GM06990 (cell line): ENCODE measurements around the gene NAA38.
"Not testable (repeated sequence)": the region's sequence is repeated elsewhere in the genome, so short reads cannot be mapped to it uniquely, and the experiment has no call there.

Source experiments
- DNase-seq: peaks from one replicate; pipeline ENCODE4 v3.0.0-alpha.2; 2011; ENCODE audit not compliant: insufficient read length; ENCODE audit errors: extremely low read depth
- H3K27me3 ChIP-seq: replicated peaks from 2 replicates; pipeline ENCODE4 v1.6.0; 2011; ENCODE audit warnings: low read length; ENCODE audit not compliant: control insufficient read depth, insufficient read depth
- H3K36me3 ChIP-seq: 2 replicates; pipeline ENCODE4 v1.5.1; 2011; ENCODE audit warnings: low read length; ENCODE audit not compliant: control insufficient read depth, insufficient read depth
- H3K4me3 ChIP-seq: replicated peaks from 2 replicates; pipeline ENCODE4 v1.5.1; 2011; ENCODE audit warnings: low read depth, mild to moderate bottlenecking, control low read depth, low read length
- CTCF ChIP-seq: IDR thresholded peaks from 2 replicates; pipeline ENCODE4 v1.5.1; 2011; ENCODE audit warnings: low read length, control low read depth, mild to moderate bottlenecking, inconsistent platforms; ENCODE audit not compliant: insufficient read depth, poor library complexity, severe bottlenecking

NAA38 gene

GRCh38 chr17:7811251-7811650 is 46.1 kb downstream of the NAA38 start:
- no peak for TF ChIP-seq CTCF
- Histone ChIP-seq H3K36me3 (no peaks in the 10 kb centered on the region), H3K4me3 (no peak overlapping the region), H3K27me3 (no peaks in the 10 kb centered on the region)
- DNase-seq = no peak

GRCh38 chr17:7809791-7810343 is 47.5 kb downstream of the NAA38 start:
- not testable (repeated sequence) for H3K27me3 ChIP-seq, H3K4me3 ChIP-seq, DNase-seq, H3K36me3 ChIP-seq

GRCh38 chr17:7809086-7809790 is 48.1 kb downstream of the NAA38 start:
- Histone ChIP-seq H3K36me3 (no peaks in the 10 kb centered on the region), H3K4me3 (no peak overlapping the region), H3K27me3 (no peaks in the 10 kb centered on the region; the same call in 1 of the 2 replicates)
- TF ChIP-seq CTCF = no peak
- DNase-seq = no peak

- H3K27me3 ChIP-seq = no peaks in the 10 kb centered on the region; the same call in 1 of the 2 replicates
- no peak overlapping the region for H3K4me3 ChIP-seq
- TF ChIP-seq CTCF = no peak
- no peak for DNase-seq
- no peaks in the 10 kb centered on the region for H3K36me3 ChIP-seq
Measured at GRCh38 chr17:7807206-7807605, 50.2 kb downstream of the NAA38 start.
